Epithelial cell of umbilical artery (primary cell): Measurements from ENCODE around the gene GATD1. TPM values are rescaled to one million over a fixed set of nuclear protein-coding genes. Genes with fewer than 3 reads are reported as not detected.

Source experiments
- total RNA-seq: library from RNA; depleted of rRNA; stranded (reverse); fragments of >200 nt; gene quantifications from 2 replicates; pipeline ENCODE4 v1.2.3, GENCODE V29; 2014

The GATD1 gene
- total RNA-seq: 16.9 and 23.3 TPM in 2 replicates

GRCh38 chr11:777288-778255 is at the start of gene GATD1:
TSS of gene GATD1 (minus strand) at chr11:777487. CDS start at chr11:777462, 25 bp downstream.

GRCh38 chr11:818396-819128 is 41.3 kb upstream of the GATD1 start, which contains the start of gene PNPLA2:
TSS of gene PNPLA2 (plus strand) at chr11:818914. CDS start at chr11:819719, 805 bp downstream.

GRCh38 chr11:809287-810039 is 32.2 kb upstream of the GATD1 start, which contains the start of gene RPLP2:
TSS of gene RPLP2 (plus strand) at chr11:809967. CDS start at chr11:810235, 268 bp downstream.

GRCh38 chr11:798093-798713 is 20.9 kb upstream of the GATD1 start, which contains the start of gene SLC25A22:
TSS of gene SLC25A22 (minus strand) at chr11:798281. CDS start at chr11:795006, 3,275 bp downstream.

GRCh38 chr11:789943-790342 is 12.7 kb upstream of the GATD1 start, which contains the start of gene CEND1:
TSS of gene CEND1 (minus strand) at chr11:790090. CDS start at chr11:788576, 1,514 bp downstream.

GRCh38 chr11:747158-748006 is 29.9 kb downstream of the GATD1 start, which contains the start of gene TALDO1:
TSS of gene TALDO1 (plus strand) at chr11:747464. CDS start at chr11:747482, 18 bp downstream.

Other genes starting within 250 kb of the GATD1 start
- gene HRAS, start 241.9 kb downstream of the GATD1 start, total RNA-seq: 43.0 and 67.2 TPM in 2 replicates
- 0.30 and 0.32 TPM in 2 replicates for gene LRRC56, start 240.0 kb downstream of the GATD1 start, total RNA-seq
- 0.30 and 0.65 TPM in 2 replicates for gene LMNTD2, start 216.7 kb downstream of the GATD1 start, total RNA-seq
- 10.2 and 14.3 TPM in 2 replicates for gene RASSF7, start 216.5 kb downstream of the GATD1 start, total RNA-seq
- 24.5 and 26.0 TPM in 2 replicates for gene PHRF1, start 201.0 kb downstream of the GATD1 start, total RNA-seq
- gene IRF7, start 161.5 kb downstream of the GATD1 start, total RNA-seq: 11.0 and 71.6 TPM in 2 replicates
- not detected in 2 replicates for gene CDHR5, start 152.5 kb downstream of the GATD1 start, total RNA-seq
- not detected in 2 replicates for gene SCT, start 150.3 kb downstream of the GATD1 start, total RNA-seq
- not detected in 2 replicates for gene DRD4, start 140.2 kb downstream of the GATD1 start, total RNA-seq
- gene DEAF1, start 82.3 kb downstream of the GATD1 start, total RNA-seq: 34.8 and 38.7 TPM in 2 replicates
- gene TMEM80, start 81.7 kb downstream of the GATD1 start, total RNA-seq: 7.8 and 11.7 TPM in 2 replicates
- gene EPS8L2, start 71.3 kb downstream of the GATD1 start, total RNA-seq: 2.3 and 2.9 TPM in 2 replicates
- 200 and 226 TPM in 2 replicates for gene TALDO1, start 30.0 kb downstream of the GATD1 start, total RNA-seq
- 0.32 TPM in 1 of 2 replicates, not detected in the other for gene CEND1, start 12.6 kb upstream of the GATD1 start, total RNA-seq
- gene SLC25A22, start 20.8 kb upstream of the GATD1 start, total RNA-seq: 5.3 and 9.4 TPM in 2 replicates
- 6.5 and 6.8 TPM in 2 replicates for gene PIDD1, start 27.7 kb upstream of the GATD1 start, total RNA-seq
- 71.0 and 255 TPM in 2 replicates for gene RPLP2, start 32.5 kb upstream of the GATD1 start, total RNA-seq
- gene PNPLA2, start 41.4 kb upstream of the GATD1 start, total RNA-seq: 15.2 and 16.2 TPM in 2 replicates
- gene CRACR2B, start 50.4 kb upstream of the GATD1 start, total RNA-seq: 6.5 and 9.6 TPM in 2 replicates
- 523 and 570 TPM in 2 replicates for gene CD151, start 55.5 kb upstream of the GATD1 start, total RNA-seq
- 25.2 and 71.8 TPM in 2 replicates for gene POLR2L, start 65.0 kb upstream of the GATD1 start, total RNA-seq
- 76.0 and 116 TPM in 2 replicates for gene TSPAN4, start 65.4 kb upstream of the GATD1 start, total RNA-seq
- 34.4 and 42.6 TPM in 2 replicates for gene CHID1, start 133.3 kb upstream of the GATD1 start, total RNA-seq
- gene AP2A2, start 148.4 kb upstream of the GATD1 start, total RNA-seq: 19.9 and 30.5 TPM in 2 replicates